ENCODE results near the gene DDX54. TPM values are rescaled to one million over a fixed set of nuclear protein-coding genes. Genes with fewer than 3 reads are reported as not detected.
"Not testable (repeated sequence)": the region's sequence is repeated elsewhere in the genome, so short reads cannot be mapped to it uniquely, and the experiment has no call there.

DDX54 gene
- total and polyA plus RNA-seq, 4 donors: 17.9 to 75.3 (median 51.9) TPM

DNA sequence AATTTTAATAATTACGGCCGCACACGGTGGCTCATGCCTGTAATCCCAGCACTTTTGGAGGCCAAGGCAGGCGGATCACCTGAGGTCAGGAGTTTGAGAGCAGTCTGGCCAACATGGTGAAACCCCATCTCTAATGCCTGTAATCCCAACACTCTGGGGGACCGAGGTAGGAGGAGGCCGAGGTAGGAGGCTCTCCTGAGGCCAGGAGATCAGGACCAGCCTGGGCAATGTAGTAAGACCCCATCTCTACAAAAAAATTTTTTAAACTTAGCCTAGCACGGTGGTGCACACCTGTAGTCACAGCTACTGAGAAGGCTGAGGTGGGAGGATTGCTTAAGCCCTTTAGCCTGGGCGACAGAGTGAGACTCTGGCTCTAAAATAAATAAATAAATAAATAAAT lies 41.3 kb downstream of the DDX54 start:
- Histone ChIP-seq H3K27ac (ENCODE audit: low read depth in 1 of 2, low read length in 1 of 2) (no peak overlapping the region), H3K36me3 (ENCODE audit: control insufficient read depth in 4 of 4, insufficient read depth in 4 of 4, low read length in 4 of 4) (no peaks in the 10 kb centered on the region), H3K4me1 (ENCODE audit: control insufficient read depth in 5 of 5, insufficient read depth in 5 of 5, low read length in 5 of 5) (no peaks in the 10 kb centered on the region), H3K27me3 (ENCODE audit: control insufficient read depth in 3 of 3, insufficient read depth in 3 of 3, low read length in 2 of 3) (no peaks in the 10 kb centered on the region), H3K4me3 (no peak overlapping the region), H3K9me3 (ENCODE audit: control insufficient read depth in 4 of 4, insufficient read depth in 3 of 4, low read length in 3 of 4) (peaks cover 0 to 3% (median 0%) of the 10 kb centered on the region in 4 donors), H3K9ac (ENCODE audit: insufficient read depth in 1 of 2, low read length in 2 of 2) (no peak overlapping the region)
- 94% methylated on average over 8 of the region's 8 CpGs for WGBS, 2 donors
- TF ChIP-seq, protein P1, sequence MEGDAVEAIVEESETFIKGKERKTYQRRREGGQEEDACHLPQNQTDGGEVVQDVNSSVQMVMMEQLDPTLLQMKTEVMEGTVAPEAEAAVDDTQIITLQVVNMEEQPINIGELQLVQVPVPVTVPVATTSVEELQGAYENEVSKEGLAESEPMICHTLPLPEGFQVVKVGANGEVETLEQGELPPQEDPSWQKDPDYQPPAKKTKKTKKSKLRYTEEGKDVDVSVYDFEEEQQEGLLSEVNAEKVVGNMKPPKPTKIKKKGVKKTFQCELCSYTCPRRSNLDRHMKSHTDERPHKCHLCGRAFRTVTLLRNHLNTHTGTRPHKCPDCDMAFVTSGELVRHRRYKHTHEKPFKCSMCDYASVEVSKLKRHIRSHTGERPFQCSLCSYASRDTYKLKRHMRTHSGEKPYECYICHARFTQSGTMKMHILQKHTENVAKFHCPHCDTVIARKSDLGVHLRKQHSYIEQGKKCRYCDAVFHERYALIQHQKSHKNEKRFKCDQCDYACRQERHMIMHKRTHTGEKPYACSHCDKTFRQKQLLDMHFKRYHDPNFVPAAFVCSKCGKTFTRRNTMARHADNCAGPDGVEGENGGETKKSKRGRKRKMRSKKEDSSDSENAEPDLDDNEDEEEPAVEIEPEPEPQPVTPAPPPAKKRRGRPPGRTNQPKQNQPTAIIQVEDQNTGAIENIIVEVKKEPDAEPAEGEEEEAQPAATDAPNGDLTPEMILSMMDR (IDR thresholded peaks at IDR 0.05; ENCODE audit: control extremely low read depth, extremely low read depth): no peak
- DNase-seq (no peak), ATAC-seq (ENCODE audit: insufficient read depth, low FRiP score) (no peak)

DNA sequence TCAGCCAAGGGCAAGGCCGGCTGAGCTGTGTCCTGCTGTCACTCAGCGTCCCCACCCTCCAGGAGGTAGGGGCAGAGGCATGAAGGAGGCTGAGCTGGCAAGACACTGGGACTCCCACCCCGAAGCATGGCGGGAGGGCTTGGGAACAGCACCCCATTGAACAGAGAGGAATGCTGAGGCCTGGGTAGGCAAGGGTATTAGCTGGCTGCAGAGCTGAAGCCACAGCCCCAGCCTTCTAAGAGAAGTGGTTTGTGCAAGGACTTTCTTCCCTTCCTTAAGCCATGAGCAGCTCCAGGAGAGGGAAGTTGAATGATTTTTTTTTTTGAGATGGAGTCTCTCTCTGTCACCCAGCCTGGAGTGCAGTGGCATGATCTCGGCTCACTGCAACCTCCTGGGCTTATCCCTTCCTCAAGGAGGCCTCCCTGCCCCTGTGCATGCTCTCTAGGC lies 42.4 kb downstream of the DDX54 start:
- ATAC-seq (ENCODE audit: insufficient read depth, low FRiP score): no peak
- no peak for DNase-seq
- Histone ChIP-seq H3K36me3 (ENCODE audit: control insufficient read depth in 4 of 4, insufficient read depth in 4 of 4, low read length in 4 of 4) (no peaks in the 10 kb centered on the region), H3K27me3 (ENCODE audit: control insufficient read depth in 3 of 3, insufficient read depth in 3 of 3, low read length in 2 of 3) (no peaks in the 10 kb centered on the region), H3K4me1 (ENCODE audit: control insufficient read depth in 5 of 5, insufficient read depth in 5 of 5, low read length in 5 of 5) (no peaks in the 10 kb centered on the region), H3K4me3 (no peak overlapping the region), H3K9me3 (ENCODE audit: control insufficient read depth in 4 of 4, insufficient read depth in 3 of 4, low read length in 3 of 4) (peaks cover 0 to 3% (median 0%) of the 10 kb centered on the region in 4 donors), H3K9ac (ENCODE audit: insufficient read depth in 1 of 2, low read length in 2 of 2) (no peak overlapping the region), H3K27ac (ENCODE audit: low read depth in 1 of 2, low read length in 1 of 2) (peak overlapping the region in 1 of 2 donors; percentile 58)
- TF ChIP-seq, protein P1 (IDR thresholded peaks at IDR 0.05; ENCODE audit: control extremely low read depth, extremely low read depth): no peak
- WGBS, 2 donors: 51 to 61% methylated on average over 5 of the region's 5 CpGs

DNA sequence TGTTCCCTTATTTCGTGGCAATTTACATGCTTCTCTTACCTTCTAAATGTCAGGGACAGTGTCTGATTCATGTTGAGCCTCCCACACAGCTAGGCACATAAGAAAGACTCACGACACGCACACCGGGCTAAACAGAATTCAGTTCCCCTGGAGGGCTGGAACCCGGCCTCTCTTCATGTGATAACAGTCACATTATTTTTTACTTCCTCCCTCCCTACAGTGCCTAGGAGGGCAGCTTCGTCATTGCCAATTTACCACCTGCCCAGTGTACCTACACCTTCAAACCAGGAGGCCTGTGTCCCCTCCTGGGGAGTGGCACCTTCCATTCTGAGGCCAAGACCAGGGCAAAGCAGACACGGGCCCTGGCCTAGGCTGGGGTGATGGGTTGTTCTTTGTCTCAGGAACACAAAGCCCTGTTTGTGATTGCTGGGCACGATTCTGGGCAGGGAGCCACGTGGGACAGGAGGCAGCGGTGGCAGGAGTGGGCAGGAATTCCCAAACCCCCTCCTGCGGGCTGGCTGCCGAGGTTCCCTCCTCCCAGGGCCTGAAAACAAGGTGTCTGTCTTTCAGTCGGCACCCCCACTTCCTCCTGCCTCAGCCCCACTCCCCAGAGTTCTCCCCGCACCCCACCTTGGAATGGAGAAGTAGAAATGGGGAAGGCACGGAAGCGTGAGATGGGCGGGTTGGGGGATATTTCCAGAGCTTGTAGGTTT lies 42.9 kb downstream of the DDX54 start:
- no peaks in the 10 kb centered on the region for H3K4me1 ChIP-seq (ENCODE audit: control insufficient read depth in 5 of 5, insufficient read depth in 5 of 5, low read length in 5 of 5)
- TF ChIP-seq, protein P1 (IDR thresholded peaks at IDR 0.05; ENCODE audit: control extremely low read depth, extremely low read depth): no peak
- H3K4me3 ChIP-seq: no peak overlapping the region
- ATAC-seq (ENCODE audit: insufficient read depth, low FRiP score) (no peak), DNase-seq (no peak)
- 24 to 50% methylated on average over 17 of the region's 17 CpGs for WGBS, 2 donors
- no peaks in the 10 kb centered on the region for H3K36me3 ChIP-seq (ENCODE audit: control insufficient read depth in 4 of 4, insufficient read depth in 4 of 4, low read length in 4 of 4)
- peaks cover 0 to 3% (median 0%) of the 10 kb centered on the region in 4 donors for H3K9me3 ChIP-seq (ENCODE audit: control insufficient read depth in 4 of 4, insufficient read depth in 3 of 4, low read length in 3 of 4)
- H3K27ac ChIP-seq (ENCODE audit: low read depth in 1 of 2, low read length in 1 of 2): peak overlapping the region in 1 of 2 donors; percentile 58
- no peaks in the 10 kb centered on the region for H3K27me3 ChIP-seq (ENCODE audit: control insufficient read depth in 3 of 3, insufficient read depth in 3 of 3, low read length in 2 of 3)
- no peak overlapping the region for H3K9ac ChIP-seq (ENCODE audit: insufficient read depth in 1 of 2, low read length in 2 of 2)

DNA sequence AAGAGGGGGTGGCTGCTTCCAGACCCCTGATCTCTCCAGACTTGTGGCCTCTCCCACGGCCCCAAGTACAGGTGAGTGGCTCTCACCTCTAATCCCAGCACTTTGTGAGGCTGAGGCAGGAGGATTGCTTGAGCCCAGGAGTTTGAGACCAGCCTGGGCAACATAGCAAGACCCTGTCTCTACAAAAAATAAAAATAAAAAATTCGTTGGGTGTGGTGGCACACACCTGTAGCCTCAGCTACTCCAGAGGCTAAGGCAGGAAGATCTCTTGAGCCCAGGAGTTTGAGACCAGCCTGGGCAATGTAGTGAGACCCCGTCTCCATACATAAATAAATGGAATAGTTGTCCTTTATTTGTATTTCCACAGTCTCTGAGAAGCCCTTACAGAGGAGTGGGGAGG lies 43.6 kb downstream of the DDX54 start:
- 76 to 88% methylated on average over 3 of the region's 3 CpGs for WGBS, 2 donors
- not testable (repeated sequence) for H3K36me3 ChIP-seq (ENCODE audit: control insufficient read depth in 4 of 4, insufficient read depth in 4 of 4, low read length in 4 of 4); H3K27ac ChIP-seq (ENCODE audit: low read depth in 1 of 2, low read length in 1 of 2); H3K9me3 ChIP-seq (ENCODE audit: control insufficient read depth in 4 of 4, insufficient read depth in 3 of 4, low read length in 3 of 4); H3K4me1 ChIP-seq (ENCODE audit: control insufficient read depth in 5 of 5, insufficient read depth in 5 of 5, low read length in 5 of 5); H3K4me3 ChIP-seq; H3K27me3 ChIP-seq (ENCODE audit: control insufficient read depth in 3 of 3, insufficient read depth in 3 of 3, low read length in 2 of 3); ATAC-seq (ENCODE audit: insufficient read depth, low FRiP score); H3K9ac ChIP-seq (ENCODE audit: insufficient read depth in 1 of 2, low read length in 2 of 2); DNase-seq

Data from lung (tissue), 12 donors.